GM19395 (cell line): ENCODE measurements around the gene NPAS2.

Experiments
- ATAC-seq: cut with Tn5 transposase; IDR thresholded peaks from one replicate; pipeline ENCODE4 v1.9.1; 2021; ENCODE audit warnings: mild to moderate bottlenecking, moderate library complexity; ENCODE audit not compliant: unreplicated experiment

The NPAS2 gene

GRCh38 chr2:101036562-101036961 is 216.6 kb downstream of the NPAS2 start:
- ATAC-seq = no peak

- no peak for ATAC-seq
Observed at GRCh38 chr2:101037161-101037755, 217.3 kb downstream of the NPAS2 start.

GRCh38 chr2:101038455-101039255 is 218.7 kb downstream of the NPAS2 start:
- no peak for ATAC-seq

- ATAC-seq = no peak
Observed at GRCh38 chr2:101040072-101040471, 220.1 kb downstream of the NPAS2 start.

GRCh38 chr2:101040761-101041160 is 220.8 kb downstream of the NPAS2 start:
- ATAC-seq = no peak

GRCh38 chr2:101041413-101041812 is 221.5 kb downstream of the NPAS2 start:
- ATAC-seq = no peak

GRCh38 chr2:101045330-101045729 is 225.4 kb downstream of the NPAS2 start:
- ATAC-seq = no peak
